ENCODE results near the gene CLRN3. TPM values are rescaled to one million over a fixed set of nuclear protein-coding genes. Genes with fewer than 3 reads are reported as not detected.

CLRN3 gene
- total and polyA plus RNA-seq, 2 of the 8 experiments (the other 6 are each of a cell fraction or from before 2014, with no cell fraction given): not detected

- Histone ChIP-seq H4K91ac (replicated peaks; ENCODE audit: insufficient read length, low read length) (peak overlapping the region; percentile 48), H3K79me1 (ENCODE audit: low read depth, low read length) (no peaks in the 10 kb centered on the region), H3K27ac (ENCODE audit: low read depth, low read length) (no peak overlapping the region), H3K4me3 (ENCODE audit: extremely low read depth in 1 of 4, insufficient read depth in 2 of 4, low read depth in 3 of 4, low read length in 4 of 4) (no peak overlapping the region), H2AFZ (ENCODE audit: low read length) (no peak overlapping the region), H3K36me3 (ENCODE audit: control insufficient read depth in 2 of 4, insufficient read depth in 4 of 4, low read length in 3 of 4) (no peaks in the 10 kb centered on the region), H2AK5ac (ENCODE audit: low read depth, low read length) (no peak overlapping the region), H3K4ac (replicated peaks; ENCODE audit: insufficient read length, low read depth, low read length) (no peak overlapping the region), H2BK12ac (ENCODE audit: low read depth, low read length) (no peak overlapping the region; the same call in 1 of the 2 replicates), H2BK15ac (ENCODE audit: low read length) (no peak overlapping the region), H4K5ac (ENCODE audit: insufficient read length, low read depth, low read length) (no peak overlapping the region), H2BK5ac (ENCODE audit: low read depth, low read length) (peak overlapping the region; percentile 6; the same call in 1 of the 2 replicates), H3K4me2 (ENCODE audit: insufficient read depth in 1 of 2, low read depth in 2 of 2, low read length in 2 of 2) (no peak overlapping the region), H2BK120ac (replicated peaks; ENCODE audit: low read depth, low read length) (no peak overlapping the region), H3K79me2 (ENCODE audit: control insufficient read depth in 1 of 2, insufficient read depth in 2 of 2, low read length in 2 of 2) (no peaks in the 10 kb centered on the region), H3K4me1 (replicated peaks in 1 of 4; ENCODE audit: control insufficient read depth in 3 of 4, insufficient read depth in 4 of 4, low read length in 3 of 4) (peaks cover 0 to 3% (median 0%) of the 10 kb centered on the region in 4 experiments; a peak in 1 of 7 replicates), H3K23ac (ENCODE audit: insufficient read length) (no peak overlapping the region), H3K27me3 (replicated peaks in 1 of 4; ENCODE audit: control insufficient read depth in 3 of 4, extremely low read depth in 1 of 4, insufficient read depth in 3 of 4, low read length in 3 of 4) (no peaks in the 10 kb centered on the region), H3K9ac (replicated peaks in 1 of 4; ENCODE audit: extremely low read depth in 1 of 4, low read depth in 3 of 4, low read length in 3 of 4) (no peak overlapping the region), H2BK20ac (ENCODE audit: low read length) (no peak overlapping the region), H4K20me1 (replicated peaks in 1 of 2; ENCODE audit: control insufficient read depth in 1 of 2, insufficient read depth in 2 of 2, low read length in 2 of 2) (no peaks in the 10 kb centered on the region), H3K14ac (ENCODE audit: insufficient read length) (peak overlapping the region; percentile 43), H3K9me3 (ENCODE audit: insufficient read depth in 2 of 2, low read depth in 1 of 2, low read length in 1 of 2) (no peaks in the 10 kb centered on the region), H3K18ac (ENCODE audit: extremely low read depth, low read length) (0 out of 2 replicates have a peak overlapping the region, but pooled peaks have one; percentile 3), H3K23me2 (ENCODE audit: low read depth, low read length) (peaks cover 4% of the 10 kb centered on the region; the same call in 1 of the 2 replicates), H3K56ac (replicated peaks; ENCODE audit: insufficient read length, low read depth, low read length) (no peak overlapping the region), H4K8ac (ENCODE audit: extremely low read depth, insufficient read depth, low read length) (no peak overlapping the region; the same call in 1 of the 2 replicates)
- DNase-seq (ENCODE audit: low read depth in 1 of 2, low spot score in 2 of 2) (no peak), FAIRE-seq (no peak)
- POLR2A ChIA-PET (ENCODE audit: partially characterized antibody): no interaction called here
- CTCF ChIA-PET (ENCODE audit: partially characterized antibody): interaction anchor here (0.9 to 1.5 kb wide), 3 partner anchors 14 to 85 kb away, joined by 3 to 4 read pairs (median 3); no protein-coding TSS in a partner anchor
- 86% methylated on average over 4 of the region's 4 CpGs; no CpG with 5 or more reads in 1 of the 2 experiments for WGBS, 2 experiments (ENCODE audit: extremely low coverage in 1 of 2, insufficient coverage in 1 of 2, insufficient read length in 1 of 2, insufficient replicate concordance in 2 of 2, low coverage in 1 of 2, low lambda C conversion rate in 2 of 2, missing lambda C conversion rate in 1 of 2)
- TF ChIP-seq YY1 (IDR thresholded peaks at IDR 0.05; ENCODE audit: low read depth, low read length): no peak
Measured at GRCh38 chr10:127939786-127940330, 47.1 kb upstream of the CLRN3 start.

All from H1 (cell line).